Measurements from ENCODE around the gene ATP13A3. TPM values are rescaled to one million over a fixed set of nuclear protein-coding genes. Genes with fewer than 3 reads are reported as not detected.

ATP13A3 gene
- total RNA-seq, 1 donor from 2014 or later = 91.9 TPM

DNA sequence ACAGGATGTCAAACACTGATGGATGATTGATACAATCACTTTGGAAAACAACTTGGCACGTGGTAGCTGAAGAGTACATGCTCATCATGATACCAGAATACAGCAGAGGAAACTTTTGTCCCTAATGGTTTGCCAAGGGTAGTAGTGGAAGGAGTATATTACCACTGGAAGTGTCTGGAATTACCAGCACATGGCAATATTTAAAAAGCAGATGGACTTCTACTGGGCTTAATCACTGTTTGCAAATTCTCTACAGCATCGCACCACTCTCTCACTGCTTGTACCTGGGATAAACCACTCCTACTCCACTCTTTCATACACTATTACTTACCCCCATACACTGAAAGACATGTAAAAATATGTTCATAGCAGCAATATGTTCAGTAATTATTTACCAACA is 68.1 kb downstream of the ATP13A3 start:
- ChIA-PET POLR2A (no interaction called here), CTCF (interaction anchor here (0.6 kb wide), 1 partner anchor 46 kb away, joined by 3 read pairs; no protein-coding TSS in a partner anchor)
- H3K27ac Mint-ChIP-seq = no peak overlapping the region
- no peak overlapping the region for H3K4me3 Mint-ChIP-seq
- H3K36me3 Mint-ChIP-seq (ENCODE audit: low read depth) = peaks cover 49% of the 10 kb centered on the region
- ATAC-seq (ENCODE audit: low read depth) (no peak), DNase-seq (no peak)
- no peaks in the 10 kb centered on the region for H3K9me3 Mint-ChIP-seq
- no peaks in the 10 kb centered on the region for H3K27me3 Mint-ChIP-seq
- intact Hi-C loops (cut with micrococcal nuclease) = no loop called here
- no peaks in the 10 kb centered on the region for H3K4me1 Mint-ChIP-seq
- TF ChIP-seq, protein P1, sequence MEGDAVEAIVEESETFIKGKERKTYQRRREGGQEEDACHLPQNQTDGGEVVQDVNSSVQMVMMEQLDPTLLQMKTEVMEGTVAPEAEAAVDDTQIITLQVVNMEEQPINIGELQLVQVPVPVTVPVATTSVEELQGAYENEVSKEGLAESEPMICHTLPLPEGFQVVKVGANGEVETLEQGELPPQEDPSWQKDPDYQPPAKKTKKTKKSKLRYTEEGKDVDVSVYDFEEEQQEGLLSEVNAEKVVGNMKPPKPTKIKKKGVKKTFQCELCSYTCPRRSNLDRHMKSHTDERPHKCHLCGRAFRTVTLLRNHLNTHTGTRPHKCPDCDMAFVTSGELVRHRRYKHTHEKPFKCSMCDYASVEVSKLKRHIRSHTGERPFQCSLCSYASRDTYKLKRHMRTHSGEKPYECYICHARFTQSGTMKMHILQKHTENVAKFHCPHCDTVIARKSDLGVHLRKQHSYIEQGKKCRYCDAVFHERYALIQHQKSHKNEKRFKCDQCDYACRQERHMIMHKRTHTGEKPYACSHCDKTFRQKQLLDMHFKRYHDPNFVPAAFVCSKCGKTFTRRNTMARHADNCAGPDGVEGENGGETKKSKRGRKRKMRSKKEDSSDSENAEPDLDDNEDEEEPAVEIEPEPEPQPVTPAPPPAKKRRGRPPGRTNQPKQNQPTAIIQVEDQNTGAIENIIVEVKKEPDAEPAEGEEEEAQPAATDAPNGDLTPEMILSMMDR (IDR thresholded peaks at IDR 0.05) = no peak

DNA sequence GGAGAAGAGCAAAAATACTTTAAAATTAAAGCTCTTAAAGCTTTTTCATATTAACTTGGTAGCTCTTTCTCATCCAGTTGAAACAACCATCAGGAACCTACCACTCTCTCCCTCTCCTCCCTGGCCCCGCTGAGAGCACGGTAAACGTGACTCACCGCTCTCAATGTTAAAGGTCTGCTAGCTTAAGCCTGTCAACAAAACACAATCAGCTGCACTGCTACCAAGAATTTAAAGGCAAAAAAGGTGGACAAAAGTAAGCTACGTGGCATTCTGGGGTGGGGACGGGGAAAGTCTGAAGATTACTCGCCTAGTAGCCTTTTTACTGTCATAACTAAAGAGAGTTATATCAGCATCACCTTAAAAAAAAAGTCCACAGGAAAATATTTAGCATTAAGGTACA is 79.4 kb downstream of the ATP13A3 start:
- DNase-seq = no peak
- Mint-ChIP-seq H3K36me3 (ENCODE audit: low read depth) (peaks cover 42% of the 10 kb centered on the region), H3K27ac (no peak overlapping the region), H3K27me3 (no peaks in the 10 kb centered on the region), H3K9me3 (no peaks in the 10 kb centered on the region), H3K4me1 (no peaks in the 10 kb centered on the region), H3K4me3 (no peak overlapping the region)
- ChIA-PET CTCF (interaction anchor here (0.9 to 2.8 kb wide), 2 partner anchors 11 to 74 kb away, joined by 3 to 13 read pairs; no protein-coding TSS in a partner anchor), POLR2A (interaction anchor here (0.5 kb wide), 1 partner anchor 178 kb away, joined by 6 read pairs; no protein-coding TSS in a partner anchor)
- TF ChIP-seq, protein P1 (IDR thresholded peaks at IDR 0.05) = no peak
- no peak for ATAC-seq (ENCODE audit: low read depth)
- intact Hi-C loops (cut with micrococcal nuclease) = loop anchor here (10.0 kb wide), 1 partner anchor 1843 kb away; no protein-coding TSS in a partner anchor

DNA sequence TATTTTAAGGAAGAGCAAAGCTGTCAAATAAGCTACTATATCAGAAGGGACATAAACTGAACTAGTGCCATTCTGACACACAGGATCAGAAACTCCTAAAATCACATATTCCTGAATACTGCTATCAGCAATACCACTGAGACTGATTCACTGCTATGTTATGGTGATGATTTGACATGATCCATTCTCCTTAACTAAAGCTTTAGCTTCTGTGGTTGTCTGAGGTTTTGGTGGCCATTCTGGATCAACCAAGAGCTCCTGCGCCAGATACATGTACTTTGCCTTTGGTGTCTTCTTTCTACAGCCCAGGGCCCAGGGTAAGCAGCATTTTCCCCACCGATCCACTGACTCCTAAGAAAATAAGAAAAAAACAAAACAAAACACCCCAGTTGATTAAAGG is 81.0 kb downstream of the ATP13A3 start:
- ChIA-PET POLR2A (no interaction called here), CTCF (interaction anchor here (0.7 to 2.8 kb wide), 5 partner anchors 8 to 179 kb away, joined by 3 to 13 read pairs (median 4); no protein-coding TSS in a partner anchor)
- Mint-ChIP-seq H3K4me1 (no peaks in the 10 kb centered on the region), H3K27me3 (no peaks in the 10 kb centered on the region), H3K27ac (no peak overlapping the region), H3K4me3 (no peak overlapping the region), H3K9me3 (no peaks in the 10 kb centered on the region), H3K36me3 (ENCODE audit: low read depth) (peaks cover 30% of the 10 kb centered on the region)
- DNase-seq = no peak
- TF ChIP-seq, protein P1 (IDR thresholded peaks at IDR 0.05) = no peak
- intact Hi-C loops (cut with micrococcal nuclease) = loop anchor here (10.0 kb wide), 1 partner anchor 1841 kb away; no protein-coding TSS in a partner anchor
- no peak for ATAC-seq (ENCODE audit: low read depth)

DNA sequence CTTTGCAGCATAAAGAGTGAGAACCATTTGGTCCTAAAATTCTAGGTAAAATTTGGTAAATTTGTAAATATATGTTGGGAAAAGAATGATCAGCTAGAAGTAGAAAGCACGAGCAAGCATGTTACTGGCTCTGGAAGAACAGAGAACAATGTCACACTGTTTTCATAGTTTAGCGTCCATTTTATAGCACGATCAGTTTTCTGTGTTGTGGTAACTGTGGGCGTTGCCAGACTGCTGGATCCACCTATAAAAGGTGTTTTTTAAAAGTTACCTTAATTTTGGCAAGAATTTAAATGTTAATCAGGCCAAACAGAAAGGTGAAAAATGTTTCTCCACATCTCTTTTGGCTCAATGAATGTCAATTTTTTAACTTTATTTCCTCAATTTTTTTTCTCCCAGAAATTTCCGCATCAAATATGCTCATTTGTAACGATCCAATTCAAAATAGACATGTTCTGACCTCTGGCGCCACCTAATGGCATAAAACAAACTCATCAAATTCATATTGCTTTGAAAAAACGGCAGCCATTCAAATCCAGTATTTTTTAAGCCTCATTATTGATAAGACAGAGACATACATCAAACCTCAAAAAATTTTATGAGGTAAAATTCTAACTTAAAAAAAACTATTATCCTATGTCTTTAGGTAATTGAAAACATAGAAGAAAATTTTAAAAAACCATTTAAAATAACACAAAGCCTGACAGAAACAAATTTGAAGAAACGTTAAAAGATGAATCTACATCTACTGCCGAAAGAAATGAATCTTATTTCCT is 82.2 kb downstream of the ATP13A3 start:
- ATAC-seq (ENCODE audit: low read depth) (no peak), DNase-seq (no peak)
- peaks cover 2% of the 10 kb centered on the region for H3K4me1 Mint-ChIP-seq
- TF ChIP-seq, protein P1 (IDR thresholded peaks at IDR 0.05) = peak; percentile 58
- H3K9me3 Mint-ChIP-seq = no peaks in the 10 kb centered on the region
- CTCF ChIA-PET = interaction anchor here (0.6 to 1.5 kb wide), 8 partner anchors 9 to 76 kb away, joined by 3 to 6 read pairs (median 4); no protein-coding TSS in a partner anchor
- intact Hi-C loops (cut with micrococcal nuclease) = loop anchor here (1.0 to 10.0 kb wide), 4 partner anchors 71 to 1840 kb away; no protein-coding TSS in a partner anchor
- peaks cover 5% of the 10 kb centered on the region for H3K27me3 Mint-ChIP-seq
- H3K27ac Mint-ChIP-seq = no peak overlapping the region
- POLR2A ChIA-PET = no interaction called here
- H3K36me3 Mint-ChIP-seq (ENCODE audit: low read depth) = peaks cover 25% of the 10 kb centered on the region
- H3K4me3 Mint-ChIP-seq = no peak overlapping the region

DNA sequence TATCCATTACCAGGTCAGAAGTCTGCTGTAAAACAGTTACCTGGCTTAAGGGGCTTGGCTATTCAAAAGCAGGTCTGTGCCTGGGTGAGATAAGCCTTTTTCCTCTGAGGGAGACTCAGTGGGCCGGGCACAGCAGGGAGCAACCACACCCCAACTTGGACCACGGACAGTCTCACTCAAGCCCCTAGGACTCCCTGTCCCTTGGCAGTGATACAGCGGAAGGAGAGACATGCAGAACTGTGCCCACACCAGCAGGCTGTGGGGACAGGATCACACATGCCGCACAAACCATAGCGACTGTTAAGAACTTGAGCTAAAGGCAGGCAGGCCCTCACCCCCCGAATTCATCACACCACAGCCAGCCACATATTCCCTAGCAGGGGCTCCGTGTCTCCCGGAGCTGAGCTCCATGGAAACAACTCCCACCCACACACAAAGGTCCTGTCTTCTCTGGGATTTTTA is 84.9 kb downstream of the ATP13A3 start:
- peaks cover 13% of the 10 kb centered on the region for H3K36me3 Mint-ChIP-seq (ENCODE audit: low read depth)
- no peak overlapping the region for H3K4me3 Mint-ChIP-seq
- H3K4me1 Mint-ChIP-seq = peaks cover 22% of the 10 kb centered on the region
- ATAC-seq (ENCODE audit: low read depth) = no peak
- peaks cover 25% of the 10 kb centered on the region for H3K27me3 Mint-ChIP-seq
- no peaks in the 10 kb centered on the region for H3K9me3 Mint-ChIP-seq
- TF ChIP-seq, protein P1 (IDR thresholded peaks at IDR 0.05) = no peak
- no peak overlapping the region for H3K27ac Mint-ChIP-seq
- intact Hi-C loops (cut with micrococcal nuclease) = loop anchor here (5.0 to 10.0 kb wide), 2 partner anchors 940 to 1837 kb away; no protein-coding TSS in a partner anchor
- DNase-seq = no peak
- ChIA-PET POLR2A (no interaction called here), CTCF (no interaction called here)
